ENCODE data around the gene TAF3. TPM values are rescaled to one million over a fixed set of nuclear protein-coding genes. Genes with fewer than 3 reads are reported as not detected.

TAF3 gene
- polyA plus RNA-seq, 1 donor: 5.0 TPM

GRCh38 chr10:8064436-8064835 lies 246.1 kb downstream of the TAF3 start:
- no peaks in the 10 kb centered on the region for H3K9me3 ChIP-seq (ENCODE audit: control insufficient read depth, low read depth, low read length)
- H3K4me3 ChIP-seq (ENCODE audit: low read length): no peak overlapping the region
- WGBS (ENCODE audit: insufficient coverage, low lambda C conversion rate): 0% methylated on average over 1 of the region's 5 CpGs
- H3K36me3 ChIP-seq (ENCODE audit: control insufficient read depth, insufficient read depth, low read length): no peaks in the 10 kb centered on the region
- H3K27ac ChIP-seq (ENCODE audit: low read length): no peak overlapping the region
- no peak for DNase-seq
- no peaks in the 10 kb centered on the region for H3K4me1 ChIP-seq (ENCODE audit: control insufficient read depth, insufficient read depth, low read length)
- peaks cover 71% of the 10 kb centered on the region for H3K27me3 ChIP-seq (ENCODE audit: control insufficient read depth, insufficient read depth, low read length)

DNA sequence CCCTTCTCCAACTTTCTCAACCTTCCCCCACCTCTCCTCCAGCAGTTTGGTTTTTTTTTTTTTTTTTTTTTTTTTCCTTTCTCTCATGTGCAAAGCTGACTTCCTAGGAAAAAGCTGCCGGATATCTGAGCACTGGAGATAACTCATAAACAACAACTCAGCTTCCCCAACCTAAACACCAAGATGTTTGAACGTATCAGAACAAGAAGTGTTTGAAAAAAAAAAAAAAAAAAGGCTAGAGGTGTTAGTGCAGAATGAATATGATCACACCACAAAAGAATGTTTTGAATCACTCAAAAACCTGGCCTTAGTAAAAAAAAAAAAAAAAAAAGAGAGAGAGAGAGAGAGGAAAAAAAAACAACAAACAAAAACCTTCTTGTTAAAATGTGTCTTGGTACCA lies 247.3 kb downstream of the TAF3 start:
- H3K4me3 ChIP-seq (ENCODE audit: low read length): no peak overlapping the region
- no CpG with 5 or more reads among the region's 2 CpGs for WGBS (ENCODE audit: insufficient coverage, low lambda C conversion rate)
- no peak for DNase-seq
- H3K36me3 ChIP-seq (ENCODE audit: control insufficient read depth, insufficient read depth, low read length): no peaks in the 10 kb centered on the region
- H3K4me1 ChIP-seq (ENCODE audit: control insufficient read depth, insufficient read depth, low read length): no peaks in the 10 kb centered on the region
- H3K9me3 ChIP-seq (ENCODE audit: control insufficient read depth, low read depth, low read length): no peaks in the 10 kb centered on the region
- H3K27ac ChIP-seq (ENCODE audit: low read length): no peak overlapping the region
- H3K27me3 ChIP-seq (ENCODE audit: control insufficient read depth, insufficient read depth, low read length): peaks cover 64% of the 10 kb centered on the region

GRCh38 chr10:8066124-8066523 lies 247.8 kb downstream of the TAF3 start:
- no peak for DNase-seq
- H3K27ac ChIP-seq (ENCODE audit: low read length): no peak overlapping the region
- H3K4me1 ChIP-seq (ENCODE audit: control insufficient read depth, insufficient read depth, low read length): no peaks in the 10 kb centered on the region
- WGBS (ENCODE audit: insufficient coverage, low lambda C conversion rate): 80% methylated on average over 1 of the region's 1 CpG
- H3K9me3 ChIP-seq (ENCODE audit: control insufficient read depth, low read depth, low read length): no peaks in the 10 kb centered on the region
- H3K4me3 ChIP-seq (ENCODE audit: low read length): no peak overlapping the region
- H3K27me3 ChIP-seq (ENCODE audit: control insufficient read depth, insufficient read depth, low read length): peaks cover 60% of the 10 kb centered on the region
- no peaks in the 10 kb centered on the region for H3K36me3 ChIP-seq (ENCODE audit: control insufficient read depth, insufficient read depth, low read length)

Other genes with a start within 250 kb of the TAF3 start
- 6.8 TPM for gene ITIH5, start 151.5 kb upstream of the TAF3 start, polyA plus RNA-seq
- 0.52 TPM for gene ITIH2, start 115.2 kb upstream of the TAF3 start, polyA plus RNA-seq
- 14.7 TPM for gene KIN, start 30.5 kb upstream of the TAF3 start, polyA plus RNA-seq
- gene ATP5F1C, start 30.3 kb upstream of the TAF3 start, polyA plus RNA-seq: 318 TPM
- gene GATA3, start 236.2 kb downstream of the TAF3 start, polyA plus RNA-seq: 0.84 TPM

Data from large intestine (tissue), 3 donors.